NT2/D1 (cell line): Measurements from ENCODE around the gene BMP2K.

Experiments
- DNase-seq: peaks from one replicate; pipeline ENCODE4 v3.0.0-alpha.2; 2011; ENCODE audit warnings: low read depth, low spot score
- H3K27me3 ChIP-seq: 2 replicates; pipeline ENCODE4 v1.6.0; 2011; ENCODE audit warnings: mild to moderate bottlenecking; ENCODE audit not compliant: insufficient read length, insufficient read depth
- H3K36me3 ChIP-seq: 2 replicates; pipeline ENCODE4 v1.6.1; 2011; ENCODE audit warnings: mild to moderate bottlenecking, low read length, mixed read lengths; ENCODE audit not compliant: insufficient read depth, insufficient read length
- H3K4me1 ChIP-seq: 2 replicates; pipeline ENCODE4 v1.5.1; 2011; ENCODE audit not compliant: insufficient read depth, insufficient read length
- H3K4me3 ChIP-seq: 2 replicates; pipeline ENCODE4 v1.5.1; 2011; ENCODE audit warnings: low read depth; ENCODE audit not compliant: insufficient read length
- H3K9ac ChIP-seq: 2 replicates; pipeline ENCODE4 v1.6.0; 2011; ENCODE audit warnings: low read depth; ENCODE audit not compliant: insufficient read length
- H3K9me3 ChIP-seq: 2 replicates; pipeline ENCODE4 v1.5.1; 2011; ENCODE audit warnings: mild to moderate bottlenecking, low read length; ENCODE audit not compliant: insufficient read depth
- SUZ12 ChIP-seq: IDR thresholded peaks from 2 replicates; pipeline ENCODE4 v1.6.1; 2011; ENCODE audit not compliant: insufficient read length, insufficient read depth; ENCODE audit errors: extremely low read depth
- YY1 ChIP-seq: IDR thresholded peaks from 2 replicates; pipeline ENCODE4 v1.6.1; 2011; ENCODE audit not compliant: insufficient read length, insufficient read depth
- ZNF274 ChIP-seq: IDR thresholded peaks from 2 replicates; pipeline ENCODE4 v1.6.1; 2011; ENCODE audit warnings: mild to moderate bottlenecking, low read depth, low read length

BMP2K gene

GRCh38 chr4:78926826-78927225 is 150.7 kb downstream of the BMP2K start:
- DNase-seq = no peak
- H3K4me3 ChIP-seq = no peak overlapping the region
- H3K36me3 ChIP-seq = peaks cover 57% of the 10 kb centered on the region
- no peaks in the 10 kb centered on the region for H3K27me3 ChIP-seq
- TF ChIP-seq SUZ12 = no peak
- no peak for TF ChIP-seq YY1
- no peak for TF ChIP-seq ZNF274
- no peaks in the 10 kb centered on the region for H3K9me3 ChIP-seq
- no peaks in the 10 kb centered on the region for H3K4me1 ChIP-seq
- no peak overlapping the region for H3K9ac ChIP-seq

- no peak for DNase-seq
- TF ChIP-seq ZNF274 = no peak
- no peak for TF ChIP-seq YY1
- no peak for TF ChIP-seq SUZ12
- peaks cover 71% of the 10 kb centered on the region for H3K36me3 ChIP-seq
- no peak overlapping the region for H3K4me3 ChIP-seq
- no peaks in the 10 kb centered on the region for H3K27me3 ChIP-seq
- no peak overlapping the region for H3K9ac ChIP-seq
- no peaks in the 10 kb centered on the region for H3K4me1 ChIP-seq
- no peaks in the 10 kb centered on the region for H3K9me3 ChIP-seq
Observed at GRCh38 chr4:78928835-78929234, 152.7 kb downstream of the BMP2K start.

DNA sequence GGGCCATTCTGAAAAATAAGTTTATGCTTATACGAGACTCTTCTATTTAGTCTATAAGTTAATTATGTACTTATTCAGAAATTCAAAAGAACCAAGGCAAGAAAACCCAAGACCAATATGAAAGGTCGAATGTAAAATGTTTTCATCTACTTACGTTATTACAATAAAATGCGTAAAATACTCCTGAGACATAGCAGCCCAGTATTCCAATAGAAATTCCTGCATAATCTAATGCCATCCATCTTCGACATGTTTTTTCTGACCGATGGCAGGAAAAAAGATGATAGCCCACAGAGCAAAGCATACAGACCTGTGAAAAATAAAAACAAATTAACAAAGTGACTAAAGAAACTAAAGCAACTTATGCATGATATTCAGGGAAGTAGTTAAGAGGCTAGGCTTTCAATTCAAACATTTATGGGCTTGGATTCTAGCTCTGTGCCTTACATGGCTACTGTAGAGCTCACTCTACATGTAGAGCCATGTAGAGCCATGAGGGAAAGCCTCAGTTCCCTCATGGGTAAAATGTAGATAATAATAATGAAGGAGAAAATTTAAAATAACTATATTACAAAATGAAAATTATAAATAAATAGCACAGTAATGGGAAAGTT is 154.0 kb downstream of the BMP2K start:
- H3K4me1 ChIP-seq = no peaks in the 10 kb centered on the region
- no peaks in the 10 kb centered on the region for H3K27me3 ChIP-seq
- no peak overlapping the region for H3K9ac ChIP-seq
- no peak overlapping the region for H3K4me3 ChIP-seq
- no peaks in the 10 kb centered on the region for H3K9me3 ChIP-seq
- TF ChIP-seq ZNF274 (no peak), SUZ12 (no peak), YY1 (no peak)
- DNase-seq = no peak
- H3K36me3 ChIP-seq = peaks cover 70% of the 10 kb centered on the region

DNA sequence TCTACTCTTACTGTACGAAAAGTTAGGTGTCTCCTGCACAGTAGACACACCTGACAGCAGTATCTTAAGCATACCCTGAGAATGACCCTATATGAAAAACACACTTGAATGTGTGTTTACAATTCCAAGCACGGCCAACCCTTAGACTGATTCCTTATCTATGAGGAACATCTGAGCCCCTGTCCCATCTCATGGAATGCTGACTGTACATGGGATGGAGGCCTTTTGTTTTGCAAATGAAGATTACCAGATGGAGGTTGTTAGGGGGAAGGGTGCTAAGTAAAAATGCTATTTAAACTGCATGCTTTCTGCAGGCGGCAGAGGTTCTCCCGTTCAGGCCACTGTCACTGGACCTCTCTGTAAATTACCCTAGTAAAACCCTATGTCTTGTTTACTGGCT is 160.8 kb downstream of the BMP2K start:
- Histone ChIP-seq H3K4me1 (no peaks in the 10 kb centered on the region), H3K9ac (no peak overlapping the region), H3K9me3 (no peaks in the 10 kb centered on the region), H3K4me3 (no peak overlapping the region), H3K36me3 (peaks cover 37% of the 10 kb centered on the region), H3K27me3 (no peaks in the 10 kb centered on the region)
- no peak for DNase-seq
- TF ChIP-seq ZNF274 (no peak), SUZ12 (no peak), YY1 (no peak)

GRCh38 chr4:78937837-78938236 is 161.7 kb downstream of the BMP2K start:
- H3K9ac ChIP-seq = no peak overlapping the region

DNA sequence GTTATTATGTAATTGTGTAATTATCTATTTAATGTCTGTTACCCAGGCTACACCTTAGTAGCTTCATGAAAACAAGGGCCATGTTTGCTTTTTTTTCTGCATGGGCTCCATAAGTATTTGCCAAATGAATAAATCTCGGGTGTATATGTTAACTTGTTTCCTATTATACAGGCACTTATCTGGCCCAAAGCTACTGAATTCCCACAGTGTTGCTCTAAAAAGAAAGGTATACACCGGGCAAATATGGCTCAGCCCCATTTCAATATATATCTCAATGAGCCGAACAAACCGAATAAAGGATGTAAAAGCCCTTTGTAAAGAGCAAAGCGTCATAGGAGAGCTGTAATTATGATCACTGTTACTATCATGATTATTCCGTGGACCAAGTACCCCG is 162.3 kb downstream of the BMP2K start:
- Histone ChIP-seq H3K4me1 (no peaks in the 10 kb centered on the region), H3K9ac (peak overlapping the region; percentile 98), H3K27me3 (no peaks in the 10 kb centered on the region), H3K36me3 (peaks cover 25% of the 10 kb centered on the region), H3K9me3 (no peaks in the 10 kb centered on the region), H3K4me3 (peak overlapping the region; percentile 98)
- DNase-seq = no peak
- no peak for TF ChIP-seq YY1
- TF ChIP-seq SUZ12 = no peak
- TF ChIP-seq ZNF274 = no peak

More at GRCh38 chr4:78937837-78938236, 161.7 kb downstream of the BMP2K start:
- no peaks in the 10 kb centered on the region for H3K27me3 ChIP-seq
- peak overlapping the region; percentile 98 for H3K4me3 ChIP-seq
- H3K36me3 ChIP-seq = peaks cover 31% of the 10 kb centered on the region
- H3K9me3 ChIP-seq = no peaks in the 10 kb centered on the region
- no peak for DNase-seq
- no peak for TF ChIP-seq ZNF274
- TF ChIP-seq SUZ12 = no peak
- no peak for TF ChIP-seq YY1
- no peaks in the 10 kb centered on the region for H3K4me1 ChIP-seq

- H3K27me3 ChIP-seq = no peaks in the 10 kb centered on the region
- no peak for TF ChIP-seq YY1
- no peak for TF ChIP-seq SUZ12
- TF ChIP-seq ZNF274 = no peak
- H3K9ac ChIP-seq = peak within 1 kb of the TSS; percentile 98
- H3K9me3 ChIP-seq = no peaks in the 10 kb centered on the region
- DNase-seq = peak; percentile 65
- peak within 1 kb of the TSS; percentile 98 for H3K4me3 ChIP-seq
- H3K36me3 ChIP-seq = peaks cover 20% of the 10 kb centered on the region
- no peaks in the 10 kb centered on the region for H3K4me1 ChIP-seq
Observed at GRCh38 chr4:78938868-78939666, 162.9 kb downstream of the BMP2K start, which contains the start of gene PAQR3. PAQR3 (minus strand) TSS chr4:78939438; CDS start chr4:78939224, 214 bp downstream.
